CD4-positive, alpha-beta T cell treated with Interleukin-12 subunit alpha and Interleukin-12 subunit beta, for 1 hour (primary cell): ENCODE data around the gene TXNDC12.
"Not testable (repeated sequence)": the region's sequence is repeated elsewhere in the genome, so short reads cannot be mapped to it uniquely, and the experiment has no call there.

ENCODE experiments used
- DNase-seq: peaks from one replicate; pipeline ENCODE4 v3.0.0-alpha.2; 2020

TXNDC12 gene

GRCh38 chr1:52055066-52055865 is at the start of gene TXNDC12:
Gene TXNDC12 (minus strand): TSS chr1:52055191. CDS start chr1:52055096, 95 bp downstream.
- peak; percentile 68 for DNase-seq

DNA sequence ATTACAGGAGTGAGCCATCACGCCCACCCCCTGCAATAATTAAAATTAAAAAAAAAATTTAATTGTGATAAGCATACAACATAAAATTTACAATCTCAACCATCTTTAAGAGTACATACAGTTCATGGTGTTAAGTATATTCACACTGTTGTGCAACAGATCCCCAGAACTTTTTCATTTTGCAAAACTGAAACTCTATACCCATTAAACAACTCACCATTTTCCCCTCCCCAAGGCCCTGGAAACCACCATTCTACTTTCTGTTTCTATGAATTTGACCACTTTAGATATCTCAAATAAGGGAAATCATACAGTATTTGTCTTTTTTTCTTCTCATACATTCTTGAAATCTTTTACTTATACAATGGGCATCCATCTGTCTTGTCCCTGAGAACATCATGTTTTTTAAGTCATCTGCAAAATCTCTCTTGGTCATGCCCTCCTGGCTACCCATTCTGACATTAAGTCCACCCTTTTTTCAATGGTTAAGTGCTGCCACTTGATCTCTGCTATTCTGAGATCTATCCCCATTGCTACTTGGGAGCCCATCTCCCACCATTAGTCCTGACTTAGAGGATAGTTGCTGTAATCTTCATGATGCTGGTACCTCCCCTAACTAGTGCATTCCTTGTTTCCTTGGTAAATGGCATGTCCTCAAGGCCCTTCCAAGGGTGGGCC is 47.5 kb upstream of the TXNDC12 start:
- no peak for DNase-seq

DNA sequence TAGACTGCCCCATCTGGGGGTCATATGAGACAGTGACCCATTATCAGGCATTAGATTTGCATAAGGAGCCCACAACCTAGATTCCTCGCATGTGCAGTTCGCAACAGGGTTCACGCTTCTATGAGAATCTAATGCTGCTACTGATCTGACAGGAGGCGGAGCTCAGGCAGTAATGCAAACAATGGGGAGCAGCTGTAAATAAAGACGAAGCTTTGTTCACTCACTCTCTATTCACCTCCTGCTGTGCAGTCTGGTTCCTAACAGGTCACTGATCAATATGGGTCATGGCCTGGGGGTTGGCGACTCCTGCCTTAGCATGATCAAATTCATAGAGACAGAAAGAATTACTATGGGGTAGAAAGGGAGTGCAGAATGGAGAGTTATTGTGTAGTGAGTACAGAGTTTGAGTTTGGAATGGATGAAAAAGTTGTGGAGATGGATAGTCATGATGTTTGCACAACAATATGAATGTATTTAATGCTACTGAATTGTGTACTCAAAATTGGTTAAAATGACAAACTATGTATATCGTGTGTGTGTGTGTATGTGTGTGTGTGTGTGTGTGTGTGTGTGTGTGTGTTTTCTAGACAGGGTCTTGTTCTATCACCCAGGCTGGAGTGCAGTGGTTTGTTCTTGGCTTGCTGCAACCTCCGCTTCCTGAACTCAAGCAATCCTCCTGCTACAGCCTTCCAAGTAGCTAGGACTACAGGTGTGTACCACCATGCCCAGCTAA is 43.3 kb upstream of the TXNDC12 start:
- DNase-seq, result no peak

DNA sequence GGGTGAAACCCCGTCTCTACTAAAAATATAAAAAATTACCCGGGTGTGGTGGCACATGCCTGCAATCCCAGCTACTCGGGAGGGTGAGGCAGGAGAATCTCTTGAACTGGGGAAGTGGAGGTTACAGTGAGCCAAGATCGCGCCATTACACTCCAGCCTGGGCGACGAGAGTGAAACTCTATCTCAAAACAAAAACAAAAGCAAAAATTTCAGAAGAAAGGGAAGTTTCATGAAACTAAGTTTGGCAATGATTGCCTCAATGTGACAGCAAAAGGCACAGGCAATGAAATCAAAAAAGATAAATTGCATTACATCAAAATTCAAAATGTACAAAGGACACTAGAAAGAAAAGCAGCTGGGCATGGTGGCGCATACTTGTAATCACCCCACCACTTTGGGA is 41.2 kb upstream of the TXNDC12 start:
- DNase-seq, result no peak

DNA sequence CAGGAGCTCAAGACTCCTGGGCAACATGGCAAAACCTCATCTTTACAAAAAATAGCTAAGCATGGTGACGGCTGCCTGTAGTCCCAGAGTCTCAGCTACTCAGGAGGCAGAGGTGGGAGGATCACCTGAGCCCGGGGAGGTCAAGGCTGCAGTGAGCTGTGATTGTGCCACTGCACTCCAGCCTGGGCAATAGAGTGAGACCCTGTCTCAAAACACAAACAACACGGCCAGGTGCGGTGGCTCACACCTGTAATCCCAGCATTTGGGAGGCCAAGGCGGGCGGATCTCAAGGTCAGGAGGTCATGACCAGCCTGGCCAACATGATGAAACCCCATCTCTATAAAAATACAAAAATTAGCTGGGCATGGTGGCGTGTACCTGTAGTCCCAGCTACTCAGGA is 39.3 kb upstream of the TXNDC12 start:
- not testable (repeated sequence) for DNase-seq

DNA sequence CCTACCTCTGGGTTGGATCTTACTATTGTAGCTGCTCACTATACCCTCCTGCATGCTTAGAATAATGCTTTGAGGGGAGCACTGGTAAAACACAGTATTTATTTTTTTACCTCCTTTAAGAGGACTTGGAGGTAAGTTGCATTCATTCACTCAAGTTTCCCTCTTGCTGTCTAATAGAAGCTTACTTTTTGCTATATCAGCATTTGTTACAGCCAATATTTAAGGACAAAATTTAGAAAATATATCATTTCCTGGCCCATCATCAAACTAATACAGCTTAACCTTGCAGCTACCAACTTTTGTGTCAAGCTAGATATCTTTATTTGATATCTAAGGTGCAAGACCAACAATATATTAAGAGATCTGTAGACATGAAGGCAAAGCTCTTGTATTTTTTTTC is 32.9 kb upstream of the TXNDC12 start:
- DNase-seq, result not testable (repeated sequence)

DNA sequence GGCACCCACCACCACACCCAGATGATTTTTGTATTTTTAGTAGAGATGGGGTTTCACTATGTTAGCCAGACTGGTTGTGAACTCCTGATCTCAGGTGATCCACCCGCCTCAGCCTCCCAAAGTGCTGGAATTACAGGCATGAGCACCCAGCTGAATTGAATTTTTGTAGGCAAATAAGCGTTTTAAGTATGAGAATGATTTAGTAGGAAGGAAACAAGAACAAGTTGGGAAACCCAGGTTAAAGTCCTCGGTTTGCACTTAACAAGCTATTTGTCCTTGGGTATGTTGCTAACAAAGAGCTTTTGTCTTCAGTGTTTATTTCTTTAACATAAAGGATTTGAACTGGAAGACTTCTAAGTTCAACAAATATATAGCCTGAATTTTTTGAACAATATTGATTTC is 25.0 kb upstream of the TXNDC12 start:
- no peak for DNase-seq

DNA sequence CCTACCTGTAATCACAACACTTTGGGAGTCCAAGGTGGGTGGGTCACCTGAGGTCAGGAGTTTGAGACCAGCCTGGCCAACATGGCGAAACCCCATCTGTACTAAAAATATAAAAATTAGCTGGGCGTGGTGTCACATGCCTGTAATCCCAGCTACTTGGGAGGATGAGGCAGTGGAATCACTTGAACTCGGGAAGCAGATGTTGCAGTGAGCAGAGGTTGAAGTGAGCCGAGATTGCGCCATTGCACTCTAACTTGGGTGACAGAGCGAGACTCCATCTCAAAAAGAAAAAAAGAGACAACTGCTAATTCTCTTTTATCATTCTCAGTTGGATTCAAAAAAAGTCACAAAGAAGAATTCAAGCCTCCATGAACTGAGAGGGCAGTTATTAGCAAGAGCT is 22.3 kb upstream of the TXNDC12 start:
- DNase-seq, result not testable (repeated sequence)

GRCh38 chr1:52072291-52072690 is 17.3 kb upstream of the TXNDC12 start:
- DNase-seq, result no peak

DNA sequence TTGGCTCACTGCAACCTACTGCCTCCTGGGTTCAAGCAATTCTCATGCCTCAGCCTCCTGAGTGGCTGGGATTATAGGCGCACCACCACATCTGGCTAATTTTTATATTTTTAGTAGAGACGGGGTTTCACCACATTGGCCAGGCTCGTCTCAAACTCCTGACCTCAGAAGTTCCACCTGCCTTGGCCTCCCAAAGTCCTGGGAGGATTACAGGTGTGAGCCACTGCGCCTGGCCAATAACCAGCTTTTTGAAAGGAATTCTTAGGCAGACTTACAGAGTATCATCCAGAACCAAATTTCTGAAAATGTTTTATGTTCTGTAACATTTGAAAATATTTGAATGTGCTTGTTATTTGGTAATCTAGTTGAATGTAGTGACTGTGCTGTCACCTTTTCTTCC is 15.7 kb upstream of the TXNDC12 start:
- DNase-seq, result no peak

DNA sequence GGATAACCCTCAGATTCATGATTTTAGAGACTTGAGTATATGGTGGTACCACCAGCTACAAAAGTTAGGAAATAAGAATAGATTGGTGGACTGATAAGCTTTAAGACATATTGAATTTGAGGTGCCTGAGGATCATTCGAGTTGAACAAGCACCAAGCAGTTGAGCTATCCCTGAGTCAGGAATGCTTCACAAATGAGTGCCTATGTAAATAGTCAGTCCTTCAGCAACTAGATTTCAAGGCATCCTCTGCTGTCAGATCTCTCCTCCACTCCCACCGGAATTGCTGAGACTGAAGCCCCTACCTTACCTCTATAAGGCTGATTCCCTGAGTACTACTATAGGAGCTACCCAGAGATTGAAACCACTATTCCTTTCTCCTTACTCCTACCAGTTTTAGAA is 8.2 kb upstream of the TXNDC12 start:
- DNase-seq, result no peak

GRCh38 chr1:52060822-52061221 is 5.8 kb upstream of the TXNDC12 start:
- DNase-seq, result no peak

GRCh38 chr1:52059888-52060287 is 4.9 kb upstream of the TXNDC12 start:
- DNase-seq, result no peak

DNA sequence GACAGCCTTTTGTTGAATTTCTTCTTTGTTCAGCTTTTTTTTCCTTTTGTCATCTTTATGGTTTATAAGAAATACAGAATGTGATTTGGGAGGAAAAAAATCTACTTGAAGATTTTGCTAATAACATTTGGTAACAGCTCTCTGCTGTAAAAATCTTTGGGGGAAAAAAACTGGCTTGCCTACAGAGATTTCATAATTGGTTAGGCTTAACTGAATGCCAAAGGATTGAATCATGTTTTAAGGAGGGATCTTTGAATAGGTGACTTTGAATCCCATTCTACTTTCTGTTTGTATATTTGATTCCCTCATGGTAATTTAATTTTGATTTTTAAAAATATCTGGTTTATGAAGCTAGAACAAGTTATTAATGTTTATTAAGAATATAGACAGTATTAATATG is 4.3 kb upstream of the TXNDC12 start:
- DNase-seq, result no peak

- DNase-seq, result no peak
Observed at GRCh38 chr1:52057876-52058415, 3.0 kb upstream of the TXNDC12 start.

DNA sequence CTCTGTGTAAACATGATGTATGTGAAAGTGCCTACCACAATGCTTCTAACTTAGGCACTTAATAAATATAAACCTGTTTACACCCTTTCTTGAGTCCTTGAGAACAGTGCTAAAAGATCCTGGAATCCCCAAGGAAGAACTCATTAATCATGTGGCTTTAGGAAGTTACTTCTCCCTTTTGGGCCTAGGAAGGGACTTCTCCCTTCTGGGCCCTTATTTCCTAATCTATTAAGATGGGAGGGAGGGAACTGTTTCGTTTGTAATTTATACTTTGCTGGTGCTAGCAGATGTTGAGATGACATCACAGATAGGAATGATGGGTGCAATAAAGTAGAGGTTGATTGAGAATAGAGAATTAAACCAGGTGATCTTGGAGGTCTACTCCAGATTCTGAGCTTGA is 2.3 kb upstream of the TXNDC12 start:
- no peak for DNase-seq

GRCh38 chr1:52056937-52057231 is 1.9 kb upstream of the TXNDC12 start:
- DNase-seq, result no peak

- peak; percentile 91 for DNase-seq
Observed at GRCh38 chr1:52056163-52056936, 1.4 kb upstream of the TXNDC12 start, which contains the start of gene BTF3L4. Gene BTF3L4 (plus strand): TSS chr1:52056295. CDS start chr1:52059848, 3,553 bp downstream.

DNA sequence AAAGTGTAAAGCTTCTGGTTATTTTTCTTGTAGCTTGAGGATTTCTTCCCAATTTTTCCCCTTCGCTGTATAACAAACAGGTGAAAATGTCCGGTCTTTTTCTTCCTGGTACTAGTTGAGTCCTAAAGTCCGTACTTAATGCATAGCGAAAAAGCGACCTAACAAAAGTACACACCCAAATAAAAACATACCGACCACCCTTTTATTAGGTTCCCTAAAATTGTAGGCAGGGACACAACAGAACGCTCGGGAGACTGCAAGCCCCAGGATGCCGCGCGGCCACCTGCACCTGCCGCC is 823 bp upstream of the TXNDC12 start:
- no peak for DNase-seq

- DNase-seq, result no peak
Observed at GRCh38 chr1:52054496-52055065, 410 bp downstream of the TXNDC12 start.

DNA sequence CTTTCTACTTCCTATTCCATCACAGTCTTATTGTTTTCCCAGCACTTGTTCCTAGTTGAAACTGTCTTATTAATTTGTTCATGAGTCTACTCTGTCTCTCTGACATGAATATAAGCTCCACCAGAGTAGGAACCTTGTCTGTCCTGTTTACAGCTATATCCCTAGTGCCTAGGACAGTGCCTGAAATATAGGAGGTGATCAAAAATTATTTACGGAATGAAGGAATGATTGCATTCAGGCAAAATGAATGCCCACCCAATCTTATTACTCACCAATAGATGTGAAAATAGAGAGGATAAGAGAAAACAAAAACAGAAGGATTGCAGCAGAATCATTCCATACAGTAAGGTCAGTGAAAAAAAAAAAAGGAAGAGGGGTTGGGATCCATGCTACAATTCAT is 1.1 kb downstream of the TXNDC12 start:
- DNase-seq, result no peak

DNA sequence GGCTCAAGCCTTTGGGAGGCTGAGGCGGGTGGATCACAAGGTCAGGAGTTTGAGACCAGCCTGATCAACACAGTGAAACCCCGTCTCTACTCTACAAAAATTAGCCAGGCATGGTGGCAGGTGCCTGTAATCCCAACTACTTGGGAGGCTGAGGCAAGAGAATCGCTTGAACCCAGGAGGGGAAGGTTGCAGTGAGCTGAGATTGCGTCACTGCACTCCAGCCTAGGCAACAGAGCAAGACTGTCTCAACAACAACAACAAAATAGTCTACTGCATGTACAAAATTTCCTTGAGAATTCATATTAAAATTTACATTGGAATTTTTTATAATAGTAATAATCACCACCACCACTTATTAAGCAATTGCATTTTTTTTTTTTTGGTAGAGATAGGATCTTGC is 5.7 kb downstream of the TXNDC12 start:
- DNase-seq, result not testable (repeated sequence)
